WTC11 (cell line): ENCODE results near the gene MYOD1. TPM values are rescaled to one million over a fixed set of nuclear protein-coding genes. Genes with fewer than 3 reads are reported as not detected.
A peak's percentile ranks its signal among the peaks of the same experiment; 100 is the strongest.

ENCODE experiments used
- ATAC-seq: fragments of 200-7000 bp; cut with Tn5 transposase; 2 replicates; pipeline ENCODE4 v1.10.0; 2021; ENCODE audit warnings: mild to moderate bottlenecking, moderate library complexity
- CTCF ChIA-PET: fragments of 300-600 bp; sonication (Branson Sonifier 250); formaldehyde crosslinking; loops from one replicate; lab custom pipeline; 2021; ENCODE audit warnings: antibody characterized with exemption; lab: Charles Lee
- POLR2A ChIA-PET: fragments of 350-600 bp; sonication (Branson Sonifier 250); formaldehyde crosslinking; loops from one replicate; lab custom pipeline; 2021; ENCODE audit warnings: antibody characterized with exemption; lab: Charles Lee
- DNase-seq: peaks from one replicate; pipeline ENCODE4 v3.0.0; 2021; ENCODE audit warnings: low spot score
- H3K27ac Mint-ChIP-seq: 2 replicates; pipeline ENCODE4 v1.8.0; 2021; ENCODE audit warnings: mixed read lengths
- H3K27me3 Mint-ChIP-seq: 2 replicates; pipeline ENCODE4 v1.8.0; 2021; ENCODE audit warnings: low read depth, mild to moderate bottlenecking, moderate library complexity, mixed read lengths
- H3K36me3 Mint-ChIP-seq: 2 replicates; pipeline ENCODE4 v1.8.0; 2021; ENCODE audit warnings: mixed read lengths
- H3K4me1 Mint-ChIP-seq: 2 replicates; pipeline ENCODE4 v1.8.0; 2022; ENCODE audit warnings: mixed read lengths
- H3K4me3 Mint-ChIP-seq: 2 replicates; pipeline ENCODE4 v1.8.0; 2021; ENCODE audit warnings: mild to moderate bottlenecking, moderate library complexity, mixed read lengths
- H3K9me3 Mint-ChIP-seq: 2 replicates; pipeline ENCODE4 v1.8.0; 2021; ENCODE audit warnings: mixed read lengths
- ATF1 ChIP-seq: sonication (generic); formaldehyde crosslinking; IDR thresholded peaks from 2 replicates; pipeline ENCODE4 v1.8.1; 2023; ENCODE audit warnings: mild to moderate bottlenecking, moderate library complexity, missing genetic modification reagents
- E2F1 ChIP-seq: sonication (generic); formaldehyde crosslinking; IDR thresholded peaks from 2 replicates; pipeline ENCODE4 v1.8.0; 2022; ENCODE audit warnings: mild to moderate bottlenecking, missing genetic modification reagents
- ESRRA ChIP-seq: sonication (generic); formaldehyde crosslinking; IDR thresholded peaks from 2 replicates; pipeline ENCODE4 v1.8.1; 2022; ENCODE audit warnings: mild to moderate bottlenecking, missing genetic modification reagents, borderline replicate concordance
- ETV6 ChIP-seq: sonication (generic); formaldehyde crosslinking; IDR thresholded peaks from 2 replicates; pipeline ENCODE4 v1.8.1; 2022; ENCODE audit warnings: mild to moderate bottlenecking, missing genetic modification reagents
- FOXK1 ChIP-seq: sonication (generic); formaldehyde crosslinking; IDR thresholded peaks from 2 replicates; pipeline ENCODE4 v1.8.0; 2022; ENCODE audit warnings: mild to moderate bottlenecking, moderate library complexity, missing genetic modification reagents
- FOXP4 ChIP-seq: sonication (generic); formaldehyde crosslinking; IDR thresholded peaks from 2 replicates; pipeline ENCODE4 v1.8.0; 2022; ENCODE audit warnings: mild to moderate bottlenecking, missing genetic modification reagents
- GRHL2 ChIP-seq: fragments of 250-450 bp; sonication (Bioruptor Pico); IDR thresholded peaks from 2 replicates; pipeline ENCODE4 v1.8.0; 2022; ENCODE audit warnings: mild to moderate bottlenecking, moderate library complexity; ENCODE audit not compliant: insufficient replicate concordance, severe bottlenecking
- JAZF1 ChIP-seq: fragments of 250-450 bp; sonication (Bioruptor Pico); IDR thresholded peaks from 2 replicates; pipeline ENCODE4 v1.9.0; 2021; ENCODE audit warnings: moderate library complexity, mild to moderate bottlenecking, inconsistent platforms
- NFATC4 ChIP-seq: fragments of 250-450 bp; sonication (Bioruptor Pico); IDR thresholded peaks from 2 replicates; pipeline ENCODE4 v1.9.0; 2021; ENCODE audit warnings: mild to moderate bottlenecking
- NR1H2 ChIP-seq: sonication (generic); formaldehyde crosslinking; IDR thresholded peaks from 2 replicates; pipeline ENCODE4 v1.9.0; 2021; ENCODE audit warnings: mild to moderate bottlenecking, moderate library complexity, missing genetic modification reagents
- RELA ChIP-seq: sonication (generic); formaldehyde crosslinking; IDR thresholded peaks from 2 replicates; pipeline ENCODE4 v1.8.1; 2022; ENCODE audit warnings: missing genetic modification reagents, mild to moderate bottlenecking, borderline replicate concordance
- RORB ChIP-seq: fragments of 250-450 bp; sonication (Bioruptor Pico); IDR thresholded peaks from 2 replicates; pipeline ENCODE4 v1.9.0; 2021; ENCODE audit warnings: mild to moderate bottlenecking
- SOX15 ChIP-seq: fragments of 250-450 bp; sonication (Bioruptor Pico); IDR thresholded peaks from 2 replicates; pipeline ENCODE4 v1.9.0; 2021; ENCODE audit warnings: mild to moderate bottlenecking
- TCF7 ChIP-seq: sonication (generic); formaldehyde crosslinking; IDR thresholded peaks from 2 replicates; pipeline ENCODE4 v1.8.0; 2022; ENCODE audit warnings: mild to moderate bottlenecking, low read depth, missing genetic modification reagents, moderate library complexity
- ZNF121 ChIP-seq: sonication (generic); formaldehyde crosslinking; IDR thresholded peaks from 2 replicates; pipeline ENCODE4 v1.8.0; 2023; ENCODE audit warnings: missing genetic modification reagents
- ZNF138 ChIP-seq: sonication (generic); formaldehyde crosslinking; conservative IDR thresholded peaks from 2 replicates; pipeline ENCODE4 v1.8.1; 2022; ENCODE audit warnings: mild to moderate bottlenecking, moderate library complexity, missing genetic modification reagents
- ZNF423 ChIP-seq: fragments of 250-450 bp; sonication (Bioruptor Pico); IDR thresholded peaks from 2 replicates; pipeline ENCODE4 v2.1.2; 2022; ENCODE audit warnings: mild to moderate bottlenecking, moderate library complexity
- total RNA-seq: library from RNA; stranded (reverse); gene quantifications from 3 replicates; pipeline ENCODE4 v1.2.3, GENCODE V29; 2021
- TF ChIP-seq, protein P1 (sequence below): fragments of 250-450 bp; sonication (Bioruptor Pico); conservative IDR thresholded peaks from 2 replicates; pipeline ENCODE4 v1.9.0; 2021; ENCODE audit warnings: mild to moderate bottlenecking
- TF ChIP-seq, protein P2 (sequence below): fragments of 250-450 bp; sonication (Bioruptor Pico); IDR thresholded peaks from 2 replicates; pipeline ENCODE4 v1.9.0; 2021; ENCODE audit warnings: moderate library complexity, mild to moderate bottlenecking, inconsistent platforms, borderline replicate concordance
- TF ChIP-seq, protein P3 (sequence below): fragments of 250-450 bp; sonication (Bioruptor Pico); IDR thresholded peaks from 2 replicates; pipeline ENCODE4 v1.8.0; 2021; ENCODE audit warnings: mild to moderate bottlenecking
- TF ChIP-seq, protein P4 (sequence below): fragments of 200-600 bp; IDR thresholded peaks from 2 replicates; pipeline ENCODE4 v1.8.0; 2022; ENCODE audit warnings: antibody characterized with exemption

The MYOD1 gene
- total RNA-seq, 1 experiment from 2014 or later, result not detected

DNA sequence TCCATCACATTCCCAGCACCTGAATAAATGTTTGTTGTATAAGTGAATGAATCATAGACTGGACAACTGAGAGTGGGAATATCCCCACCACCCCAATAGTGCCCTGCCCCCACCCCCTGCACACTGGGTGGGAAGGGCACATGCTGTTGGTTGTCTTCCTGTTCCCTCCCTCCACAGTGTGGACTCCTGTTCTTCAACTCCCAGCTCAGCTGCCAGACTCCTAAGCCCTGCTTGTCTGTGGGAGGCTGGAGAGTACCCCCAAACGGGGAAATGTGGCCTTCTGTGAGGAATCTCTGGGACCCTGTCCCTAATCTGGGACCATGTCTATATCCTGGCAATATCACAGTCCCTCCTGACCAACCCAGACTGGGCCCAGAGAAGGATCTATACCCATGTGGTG lies 5.5 kb upstream of the MYOD1 start:
- DNase-seq, result no peak
- Mint-ChIP-seq H3K9me3 (no peaks in the 10 kb centered on the region), H3K4me3 (no peak overlapping the region), H3K36me3 (no peaks in the 10 kb centered on the region), H3K27ac (no peak overlapping the region), H3K27me3 (peaks cover 7% of the 10 kb centered on the region)
- ChIA-PET POLR2A (no interaction called here), CTCF (interaction anchor here (0.6 to 1.8 kb wide), 5 partner anchors 17 to 234 kb away, joined by 3 to 10 read pairs (median 6); no protein-coding TSS in a partner anchor)
- ATAC-seq, result no peak
- TF ChIP-seq, protein P1, sequence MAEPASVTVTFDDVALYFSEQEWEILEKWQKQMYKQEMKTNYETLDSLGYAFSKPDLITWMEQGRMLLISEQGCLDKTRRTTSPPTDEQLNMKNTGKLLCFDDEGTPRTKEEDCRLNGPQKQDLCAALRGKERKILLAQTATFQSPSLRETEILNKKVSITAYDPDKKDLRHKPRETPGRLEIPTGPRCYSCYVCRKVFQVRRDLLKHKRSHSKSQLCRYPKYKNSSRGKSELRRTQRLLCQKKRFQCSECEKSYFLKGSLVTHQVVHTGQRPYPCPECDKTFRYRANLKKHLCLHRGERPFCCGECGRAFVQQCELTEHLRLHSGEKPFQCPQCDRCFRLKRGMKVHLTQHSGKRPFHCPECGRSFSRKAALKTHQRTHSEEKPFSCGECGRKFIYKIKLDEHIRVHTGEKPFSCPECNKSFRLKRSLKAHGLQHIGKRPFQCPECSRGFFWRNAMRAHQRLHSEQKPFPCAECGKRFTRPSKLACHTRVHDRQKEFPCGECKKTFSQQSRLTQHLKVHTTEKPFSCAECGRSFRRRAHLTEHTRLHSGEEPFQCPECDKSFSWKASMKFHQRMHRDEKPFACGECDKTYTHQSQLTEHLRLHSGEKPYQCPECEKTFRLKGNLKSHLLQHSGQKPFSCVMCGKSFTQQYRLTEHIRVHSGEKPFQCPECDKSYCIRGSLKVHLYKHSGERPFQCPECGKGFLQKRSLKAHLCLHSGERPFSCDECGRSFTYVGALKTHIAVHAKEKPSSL (CRISPR knock-in tag), result no peak
- no peak for TF ChIP-seq E2F1
- TF ChIP-seq, protein P2, sequence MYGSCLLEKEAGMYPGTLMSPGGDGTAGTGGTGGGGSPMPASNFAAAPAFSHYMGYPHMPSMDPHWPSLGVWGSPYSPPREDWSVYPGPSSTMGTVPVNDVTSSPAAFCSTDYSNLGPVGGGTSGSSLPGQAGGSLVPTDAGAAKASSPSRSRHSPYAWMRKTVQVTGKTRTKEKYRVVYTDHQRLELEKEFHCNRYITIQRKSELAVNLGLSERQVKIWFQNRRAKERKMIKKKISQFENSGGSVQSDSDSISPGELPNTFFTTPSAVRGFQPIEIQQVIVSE (CRISPR knock-in tag), result no peak
- TF ChIP-seq, all 79 proteins: peak for 0
- peaks cover 8% of the 10 kb centered on the region for H3K4me1 Mint-ChIP-seq

DNA sequence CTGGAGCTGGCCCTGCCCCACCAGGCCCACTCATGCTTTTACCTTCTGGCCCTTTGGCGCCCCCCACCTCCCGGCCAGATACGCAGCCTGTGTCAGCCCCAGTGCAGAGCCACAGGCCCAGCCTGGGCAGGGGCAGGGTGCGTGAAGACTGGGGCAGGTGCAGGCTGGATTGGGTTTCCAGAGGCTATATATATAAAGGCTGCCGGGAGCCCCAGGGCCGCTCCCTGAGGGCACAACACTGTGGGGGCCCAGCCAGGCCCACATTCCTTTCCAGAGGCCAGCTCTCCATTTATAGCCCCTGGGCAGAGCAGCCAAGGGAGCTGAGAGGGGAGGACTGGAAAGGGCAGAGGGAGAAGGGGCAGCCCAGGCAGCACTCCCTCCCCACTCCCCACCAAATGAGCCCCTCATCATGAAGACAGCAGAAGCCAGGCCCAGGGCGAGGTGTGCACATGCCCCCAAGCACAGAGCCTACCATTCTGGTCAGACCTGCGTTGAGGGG lies 5.0 kb upstream of the MYOD1 start:
- POLR2A ChIA-PET, result no interaction called here
- Mint-ChIP-seq H3K4me3 (no peak overlapping the region), H3K27ac (no peak overlapping the region), H3K27me3 (peaks cover 6% of the 10 kb centered on the region), H3K4me1 (peaks cover 11% of the 10 kb centered on the region), H3K9me3 (no peaks in the 10 kb centered on the region), H3K36me3 (no peaks in the 10 kb centered on the region)
- peak; percentile 55 for DNase-seq
- CTCF ChIA-PET, result interaction anchor here (0.6 to 1.8 kb wide), 5 partner anchors 17 to 234 kb away, joined by 3 to 10 read pairs (median 6); no protein-coding TSS in a partner anchor
- no peak for TF ChIP-seq RORB
- peak; percentile 68 for ATAC-seq

DNA sequence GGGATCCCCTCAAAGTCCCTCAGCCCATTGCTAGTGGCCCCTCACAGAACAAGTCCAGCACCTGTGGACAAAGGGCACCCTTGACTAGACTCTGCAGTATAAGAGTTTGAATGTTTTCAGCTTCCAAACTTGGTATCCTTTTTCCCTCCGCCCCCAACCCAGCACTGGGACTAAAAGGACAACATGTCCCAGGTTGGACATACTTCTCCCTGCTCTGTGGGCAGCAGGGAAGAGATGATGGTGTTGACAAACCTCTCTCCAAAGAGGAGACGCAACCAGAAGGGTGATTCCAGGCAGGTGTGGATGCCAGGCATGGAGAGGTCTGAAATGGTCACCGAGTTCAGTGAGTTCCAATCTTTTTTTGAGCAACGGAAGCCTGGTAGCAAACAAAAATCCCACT lies 4.5 kb upstream of the MYOD1 start:
- Mint-ChIP-seq H3K36me3 (no peaks in the 10 kb centered on the region), H3K27ac (no peak overlapping the region), H3K9me3 (no peaks in the 10 kb centered on the region), H3K4me1 (peaks cover 11% of the 10 kb centered on the region), H3K27me3 (peaks cover 4% of the 10 kb centered on the region), H3K4me3 (no peak overlapping the region)
- ChIA-PET POLR2A (no interaction called here), CTCF (interaction anchor here (1.2 to 1.8 kb wide), 3 partner anchors 16 to 187 kb away, joined by 5 to 10 read pairs (median 6); no protein-coding TSS in a partner anchor)
- ATAC-seq, result no peak
- no peak for DNase-seq
- TF ChIP-seq FOXP4 (CRISPR knock-in tag) (no peak), ESRRA (CRISPR knock-in tag) (no peak), NR1H2 (no peak), ATF1 (no peak), GRHL2 (CRISPR knock-in tag) (no peak), TCF7 (CRISPR knock-in tag) (no peak), RELA (no peak), FOXK1 (CRISPR knock-in tag) (no peak), SOX15 (CRISPR knock-in tag) (no peak), JAZF1 (no peak), ZNF138 (CRISPR knock-in tag) (no peak), ETV6 (no peak), ZNF121 (CRISPR knock-in tag) (no peak), ZNF423 (no peak), NFATC4 (no peak)
- TF ChIP-seq, protein P3, sequence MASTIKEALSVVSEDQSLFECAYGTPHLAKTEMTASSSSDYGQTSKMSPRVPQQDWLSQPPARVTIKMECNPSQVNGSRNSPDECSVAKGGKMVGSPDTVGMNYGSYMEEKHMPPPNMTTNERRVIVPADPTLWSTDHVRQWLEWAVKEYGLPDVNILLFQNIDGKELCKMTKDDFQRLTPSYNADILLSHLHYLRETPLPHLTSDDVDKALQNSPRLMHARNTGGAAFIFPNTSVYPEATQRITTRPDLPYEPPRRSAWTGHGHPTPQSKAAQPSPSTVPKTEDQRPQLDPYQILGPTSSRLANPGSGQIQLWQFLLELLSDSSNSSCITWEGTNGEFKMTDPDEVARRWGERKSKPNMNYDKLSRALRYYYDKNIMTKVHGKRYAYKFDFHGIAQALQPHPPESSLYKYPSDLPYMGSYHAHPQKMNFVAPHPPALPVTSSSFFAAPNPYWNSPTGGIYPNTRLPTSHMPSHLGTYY, result no peak
- TF ChIP-seq, protein P4, sequence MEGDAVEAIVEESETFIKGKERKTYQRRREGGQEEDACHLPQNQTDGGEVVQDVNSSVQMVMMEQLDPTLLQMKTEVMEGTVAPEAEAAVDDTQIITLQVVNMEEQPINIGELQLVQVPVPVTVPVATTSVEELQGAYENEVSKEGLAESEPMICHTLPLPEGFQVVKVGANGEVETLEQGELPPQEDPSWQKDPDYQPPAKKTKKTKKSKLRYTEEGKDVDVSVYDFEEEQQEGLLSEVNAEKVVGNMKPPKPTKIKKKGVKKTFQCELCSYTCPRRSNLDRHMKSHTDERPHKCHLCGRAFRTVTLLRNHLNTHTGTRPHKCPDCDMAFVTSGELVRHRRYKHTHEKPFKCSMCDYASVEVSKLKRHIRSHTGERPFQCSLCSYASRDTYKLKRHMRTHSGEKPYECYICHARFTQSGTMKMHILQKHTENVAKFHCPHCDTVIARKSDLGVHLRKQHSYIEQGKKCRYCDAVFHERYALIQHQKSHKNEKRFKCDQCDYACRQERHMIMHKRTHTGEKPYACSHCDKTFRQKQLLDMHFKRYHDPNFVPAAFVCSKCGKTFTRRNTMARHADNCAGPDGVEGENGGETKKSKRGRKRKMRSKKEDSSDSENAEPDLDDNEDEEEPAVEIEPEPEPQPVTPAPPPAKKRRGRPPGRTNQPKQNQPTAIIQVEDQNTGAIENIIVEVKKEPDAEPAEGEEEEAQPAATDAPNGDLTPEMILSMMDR, result no peak
- TF ChIP-seq, protein P1 (CRISPR knock-in tag), result no peak
